Lower leg skin (tissue), 4 donors: ENCODE data around the gene KCTD18. TPM values are rescaled to one million over a fixed set of nuclear protein-coding genes. Genes with fewer than 3 reads are reported as not detected.

Experiments used
- DNase-seq, 2 donors: peaks; one replicate each; pipeline ENCODE4 v3.0.0-alpha.2; 2019; ENCODE audit warnings: low spot score in 2 of 2
- H3K4me3 ChIP-seq: fragments of 200-600 bp; sonication (generic); 2 replicates; pipeline ENCODE4 v1.5.1; 2017; ENCODE audit warnings: mild to moderate bottlenecking, low read depth; ENCODE audit not compliant: poor library complexity, severe bottlenecking
- CTCF ChIP-seq, 3 donors: fragments of 450-650 bp; IDR thresholded peaks; one replicate each; pipeline ENCODE4 v1.5.1; 2016; ENCODE audit warnings: antibody characterized with exemption in 3 of 3, mild to moderate bottlenecking in 3 of 3, moderate library complexity in 2 of 3
- POLR2A ChIP-seq, 2 donors: fragments of 450-650 bp; IDR thresholded peaks; one replicate each; pipeline ENCODE4 v1.6.1; 2016 to 2017; ENCODE audit warnings: antibody characterized with exemption in 2 of 2, mild to moderate bottlenecking in 1 of 2, moderate library complexity in 1 of 2
- WGBS, 2 donors: methylation state at CpG; one replicate each; pipeline ENCODE4 v1.1.5; 2018; 5-methylcytosine and 5-hydroxymethylcytosine counted together
- intact Hi-C: fragments of 100-400 bp; cut with DNase I; formaldehyde crosslinking; loops from one replicate; pipeline ENCODE4 v1.15.0; 2023; ENCODE audit warnings: low total_unique reads
- total RNA-seq, 4 donors: library from RNA; depleted of rRNA; stranded (reverse); fragments of >200 nt; gene quantifications; one replicate each; pipeline ENCODE4 v1.1.0, GENCODE V29; 2016

The KCTD18 gene
- total RNA-seq, 4 donors from 2014 or later: 16.9 to 26.2 (median 21.9) TPM

DNA sequence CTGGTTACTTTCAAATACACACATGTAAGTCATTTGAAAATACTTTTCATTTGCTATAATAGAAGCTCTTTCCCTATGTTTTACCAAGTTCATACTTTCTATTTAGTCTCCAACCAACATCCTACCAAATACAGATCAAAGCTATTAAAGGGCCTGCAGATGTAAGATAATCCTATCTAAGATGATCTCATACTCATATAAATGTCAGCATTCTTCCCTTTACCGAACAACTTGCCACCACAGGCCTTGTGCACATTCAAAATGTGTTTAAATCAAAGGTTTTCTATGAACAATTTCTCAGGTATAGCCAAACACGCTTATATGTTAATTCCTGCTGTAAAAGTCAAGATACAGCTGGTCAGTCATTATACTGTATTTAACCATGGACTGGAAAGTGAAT, 23.3 kb downstream of the KCTD18 start:
- intact Hi-C loops: no loop called here
- no peak for TF ChIP-seq CTCF (IDR thresholded peaks at IDR 0.05)
- no peak for TF ChIP-seq POLR2A (IDR thresholded peaks at IDR 0.05)
- H3K4me3 ChIP-seq: no peak overlapping the region
- WGBS, 2 donors: 39 to 43% methylated on average over 2 of the region's 2 CpGs
- no peak for DNase-seq

DNA sequence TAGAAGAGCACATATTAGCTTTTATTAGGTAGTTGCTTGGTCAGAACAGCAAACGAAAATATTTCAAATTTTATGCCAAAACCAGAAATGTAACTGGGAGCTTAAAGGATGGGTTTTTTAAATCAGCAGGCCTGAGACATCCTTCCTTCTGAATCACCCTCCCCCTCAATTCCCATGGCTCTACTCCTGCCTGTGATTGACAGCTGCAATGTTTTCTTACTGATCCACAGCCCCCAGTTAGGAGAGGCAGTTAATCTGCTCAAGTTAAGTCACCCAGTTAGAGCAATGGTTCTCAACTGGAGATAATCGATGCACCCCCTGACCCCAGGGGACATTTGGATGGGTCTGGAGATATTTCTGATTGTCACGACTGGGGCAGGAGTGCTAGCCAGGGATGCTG, 24.9 kb downstream of the KCTD18 start:
- no peak for DNase-seq
- 78 to 84% methylated on average over 3 of the region's 3 CpGs for WGBS, 2 donors
- no peak overlapping the region for H3K4me3 ChIP-seq
- intact Hi-C loops: loop anchor here (5.0 kb wide), 1 partner anchor 503 kb away; no protein-coding TSS in a partner anchor
- TF ChIP-seq POLR2A (IDR thresholded peaks at IDR 0.05): no peak
- TF ChIP-seq CTCF (IDR thresholded peaks at IDR 0.05): no peak

DNA sequence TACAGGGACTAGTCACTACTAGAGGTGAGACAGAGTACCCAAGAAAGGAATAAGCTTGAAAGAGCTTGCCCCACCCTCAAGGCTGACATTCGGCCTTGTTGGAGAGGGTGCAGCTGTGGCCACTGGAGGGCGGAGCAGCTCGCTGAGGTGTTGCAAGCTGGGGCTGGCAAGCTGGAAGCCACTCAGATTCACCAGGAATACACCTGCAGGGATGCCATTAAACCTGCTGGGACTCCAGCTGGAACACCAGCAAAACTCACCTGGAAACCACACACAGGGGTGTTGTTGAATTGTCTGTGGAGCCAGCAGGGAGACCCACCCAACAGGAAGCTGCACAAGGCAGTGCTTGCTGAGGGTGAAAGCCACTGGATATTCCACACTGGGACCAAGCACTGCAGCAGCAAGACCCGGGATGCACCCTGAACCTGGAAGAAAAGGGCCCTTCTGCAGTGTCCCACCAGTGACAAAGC, 26.1 kb downstream of the KCTD18 start:
- intact Hi-C loops: loop anchor here (5.0 kb wide), 1 partner anchor 501 kb away; no protein-coding TSS in a partner anchor
- WGBS, 2 donors: 27 to 35% methylated on average over 3 to 4 of the region's 4 CpGs
- DNase-seq: no peak
- no peak overlapping the region for H3K4me3 ChIP-seq
- TF ChIP-seq CTCF (IDR thresholded peaks at IDR 0.05) (no peak), POLR2A (IDR thresholded peaks at IDR 0.05) (no peak)

DNA sequence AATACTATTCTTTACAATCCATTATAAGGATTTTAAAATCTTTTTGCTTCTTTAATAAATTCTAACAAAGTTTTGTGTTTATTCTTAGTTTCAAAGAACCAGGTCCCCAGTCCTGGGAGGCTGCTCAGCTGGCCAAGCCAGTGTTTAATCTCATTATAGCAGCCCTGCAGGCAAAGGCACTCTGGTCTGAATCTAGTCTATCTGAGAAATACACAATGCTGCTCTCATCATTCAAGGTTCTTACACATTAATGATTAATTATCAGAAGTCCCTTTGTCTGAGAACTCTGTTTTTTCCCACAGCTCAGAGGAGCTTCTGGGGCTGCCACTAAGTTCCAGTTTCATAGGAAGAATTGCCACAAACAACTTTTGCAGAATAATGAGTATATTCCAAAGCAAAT, 27.7 kb downstream of the KCTD18 start:
- intact Hi-C loops: loop anchor here (5.0 kb wide), 1 partner anchor 500 kb away; no protein-coding TSS in a partner anchor
- DNase-seq: no peak
- TF ChIP-seq POLR2A (IDR thresholded peaks at IDR 0.05) (no peak), CTCF (IDR thresholded peaks at IDR 0.05) (no peak)
- no peak overlapping the region for H3K4me3 ChIP-seq

DNA sequence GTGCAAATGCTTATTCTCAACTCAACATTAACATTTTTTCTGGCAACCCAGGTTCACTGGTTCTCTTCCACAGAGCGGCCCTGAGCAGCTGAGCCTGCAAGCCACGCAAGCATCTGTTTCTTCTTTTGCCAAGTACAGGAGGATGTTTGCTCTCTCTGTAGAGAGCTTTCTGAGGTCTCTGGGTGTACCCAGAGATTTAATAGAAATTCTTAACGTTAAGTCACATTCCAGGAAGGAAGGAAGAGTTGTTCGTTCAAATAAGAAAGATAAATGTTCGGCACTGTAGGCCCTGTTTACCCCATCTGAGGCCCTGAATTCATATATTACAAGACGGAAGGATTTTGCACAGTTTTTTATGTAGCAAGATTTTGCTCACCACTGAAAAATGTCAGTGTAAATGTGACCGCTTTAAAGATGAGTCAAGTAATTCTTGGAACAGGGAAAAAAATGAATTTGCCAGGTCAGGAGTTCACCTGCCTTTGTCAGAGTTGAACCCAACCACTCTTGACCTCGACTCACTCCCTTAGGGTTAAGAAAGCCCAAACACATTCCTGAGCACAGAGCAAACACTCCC, 30.1 kb downstream of the KCTD18 start:
- intact Hi-C loops: loop anchor here (5.0 kb wide), 1 partner anchor 497 kb away; no protein-coding TSS in a partner anchor
- WGBS, 2 donors: 56 to 57% methylated on average over 8 of the region's 8 CpGs
- no peak overlapping the region for H3K4me3 ChIP-seq
- no peak for TF ChIP-seq CTCF (IDR thresholded peaks at IDR 0.05)
- TF ChIP-seq POLR2A (IDR thresholded peaks at IDR 0.05): no peak
- DNase-seq: no peak

DNA sequence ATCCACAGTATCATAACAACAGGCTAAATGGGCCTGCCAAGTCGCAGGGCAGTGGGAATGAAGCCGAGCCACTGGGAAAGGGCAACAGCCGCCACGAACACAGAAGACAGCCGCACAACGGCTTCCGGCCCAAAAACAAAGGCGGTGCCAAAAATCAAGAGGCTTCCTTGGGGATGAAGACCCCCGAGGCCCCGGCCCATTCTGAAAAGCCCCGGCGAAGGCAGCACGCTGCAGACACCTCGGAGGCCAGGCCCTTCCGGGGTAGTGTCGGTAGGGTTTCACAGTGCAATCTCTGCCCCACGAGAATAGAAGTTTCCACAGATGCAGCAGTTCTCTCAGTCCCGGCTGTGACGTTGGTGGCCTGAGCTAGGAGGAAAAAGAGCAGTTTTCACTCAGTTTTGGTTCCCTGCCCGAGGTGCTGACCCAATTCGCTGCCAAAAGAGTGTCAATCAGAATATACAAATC, 32.2 kb downstream of the KCTD18 start:
- TF ChIP-seq CTCF (IDR thresholded peaks at IDR 0.05) (no peak), POLR2A (IDR thresholded peaks at IDR 0.05) (no peak)
- no peak for DNase-seq
- intact Hi-C loops: no loop called here
- 74 to 76% methylated on average over 21 of the region's 21 CpGs for WGBS, 2 donors
- no peak overlapping the region for H3K4me3 ChIP-seq
